Measurements from ENCODE around the gene AQP3. TPM values are rescaled to one million over a fixed set of nuclear protein-coding genes. Genes with fewer than 3 reads are reported as not detected.
"Not testable (repeated sequence)": the region's sequence is repeated elsewhere in the genome, so short reads cannot be mapped to it uniquely, and the experiment has no call there.

The AQP3 gene
- total and polyA plus RNA-seq, 2 donors (not counting 1 experiment from before 2014, with no cell fraction given) = 3.2 to 16.2 TPM

GRCh38 chr9:33455945-33456344, 8.6 kb upstream of the AQP3 start:
- DNase-seq (ENCODE audit: low read depth in 2 of 2) = no peak
- H3K9me3 ChIP-seq (ENCODE audit: control insufficient read depth, insufficient read depth, low read depth, low read length) = no peaks in the 10 kb centered on the region
- H3K27me3 ChIP-seq (ENCODE audit: control insufficient read depth, insufficient read depth, low read length) = no peaks in the 10 kb centered on the region
- no peak overlapping the region for H2AFZ ChIP-seq (ENCODE audit: low read length)
- H3K36me3 ChIP-seq (ENCODE audit: control insufficient read depth, insufficient read depth, low read length) = no peaks in the 10 kb centered on the region
- no peak overlapping the region for H3K27ac ChIP-seq (ENCODE audit: insufficient read depth, low read length)
- no peak overlapping the region for H3K9ac ChIP-seq (ENCODE audit: insufficient read depth, low read length)
- peaks cover 2% of the 10 kb centered on the region for H3K4me1 ChIP-seq (ENCODE audit: control insufficient read depth, extremely low read depth, insufficient read depth, low read length)
- no peak overlapping the region for H3K4me3 ChIP-seq (replicated peaks in 1 of 4; ENCODE audit: control extremely low read depth in 1 of 4, insufficient read depth in 1 of 4, low read depth in 3 of 4, low read length in 4 of 4)
- no peak overlapping the region for H3K4me2 ChIP-seq (ENCODE audit: extremely low read depth, insufficient read depth, low read length)
- no peaks in the 10 kb centered on the region for H3K79me2 ChIP-seq (ENCODE audit: control insufficient read depth, insufficient read depth, low read length)
- TF ChIP-seq EZH2 (IDR thresholded peaks at IDR 0.05; ENCODE audit: low read length, missing control alignments) (no peak), CTCF (conservative IDR thresholded peaks at IDR 0.05 in 1 of 2, IDR thresholded peaks at IDR 0.05 in 1 of 2; ENCODE audit: low read depth in 1 of 2, low read length in 2 of 2) (no peak)
- no peaks in the 10 kb centered on the region for H4K20me1 ChIP-seq (ENCODE audit: control insufficient read depth, extremely low read depth, insufficient read depth, low read length)

- not testable (repeated sequence) for H2AFZ ChIP-seq (ENCODE audit: low read length); H4K20me1 ChIP-seq (ENCODE audit: control insufficient read depth, extremely low read depth, insufficient read depth, low read length); H3K4me1 ChIP-seq (ENCODE audit: control insufficient read depth, extremely low read depth, insufficient read depth, low read length); H3K4me3 ChIP-seq (replicated peaks in 1 of 4; ENCODE audit: control extremely low read depth in 1 of 4, insufficient read depth in 1 of 4, low read depth in 3 of 4, low read length in 4 of 4); H3K79me2 ChIP-seq (ENCODE audit: control insufficient read depth, insufficient read depth, low read length); H3K36me3 ChIP-seq (ENCODE audit: control insufficient read depth, insufficient read depth, low read length); H3K27ac ChIP-seq (ENCODE audit: insufficient read depth, low read length); H3K9me3 ChIP-seq (ENCODE audit: control insufficient read depth, insufficient read depth, low read depth, low read length); DNase-seq (ENCODE audit: low read depth in 2 of 2); H3K9ac ChIP-seq (ENCODE audit: insufficient read depth, low read length); H3K27me3 ChIP-seq (ENCODE audit: control insufficient read depth, insufficient read depth, low read length); H3K4me2 ChIP-seq (ENCODE audit: extremely low read depth, insufficient read depth, low read length)
Measured at GRCh38 chr9:33455456-33455855, 8.1 kb upstream of the AQP3 start.

GRCh38 chr9:33454661-33455026, 7.3 kb upstream of the AQP3 start:
- H3K9me3 ChIP-seq (ENCODE audit: control insufficient read depth, insufficient read depth, low read depth, low read length); H4K20me1 ChIP-seq (ENCODE audit: control insufficient read depth, extremely low read depth, insufficient read depth, low read length); H3K79me2 ChIP-seq (ENCODE audit: control insufficient read depth, insufficient read depth, low read length); H2AFZ ChIP-seq (ENCODE audit: low read length); H3K27ac ChIP-seq (ENCODE audit: insufficient read depth, low read length); H3K9ac ChIP-seq (ENCODE audit: insufficient read depth, low read length); H3K4me1 ChIP-seq (ENCODE audit: control insufficient read depth, extremely low read depth, insufficient read depth, low read length); H3K27me3 ChIP-seq (ENCODE audit: control insufficient read depth, insufficient read depth, low read length); DNase-seq (ENCODE audit: low read depth in 2 of 2); H3K4me2 ChIP-seq (ENCODE audit: extremely low read depth, insufficient read depth, low read length); H3K36me3 ChIP-seq (ENCODE audit: control insufficient read depth, insufficient read depth, low read length); H3K4me3 ChIP-seq (replicated peaks in 1 of 4; ENCODE audit: control extremely low read depth in 1 of 4, insufficient read depth in 1 of 4, low read depth in 3 of 4, low read length in 4 of 4): not testable (repeated sequence)

GRCh38 chr9:33453999-33454660, 6.7 kb upstream of the AQP3 start:
- DNase-seq (ENCODE audit: low read depth in 2 of 2) = no peak
- H3K36me3 ChIP-seq (ENCODE audit: control insufficient read depth, insufficient read depth, low read length) = no peaks in the 10 kb centered on the region
- H3K9me3 ChIP-seq (ENCODE audit: control insufficient read depth, insufficient read depth, low read depth, low read length) = no peaks in the 10 kb centered on the region
- no peak overlapping the region for H3K4me3 ChIP-seq (replicated peaks in 1 of 4; ENCODE audit: control extremely low read depth in 1 of 4, insufficient read depth in 1 of 4, low read depth in 3 of 4, low read length in 4 of 4)
- no peak overlapping the region for H2AFZ ChIP-seq (ENCODE audit: low read length)
- H3K9ac ChIP-seq (ENCODE audit: insufficient read depth, low read length) = no peak overlapping the region
- TF ChIP-seq CTCF (conservative IDR thresholded peaks at IDR 0.05 in 1 of 2, IDR thresholded peaks at IDR 0.05 in 1 of 2; ENCODE audit: low read depth in 1 of 2, low read length in 2 of 2) = no peak
- no peak overlapping the region for H3K4me2 ChIP-seq (ENCODE audit: extremely low read depth, insufficient read depth, low read length)
- no peaks in the 10 kb centered on the region for H3K79me2 ChIP-seq (ENCODE audit: control insufficient read depth, insufficient read depth, low read length)
- no peak overlapping the region for H3K27ac ChIP-seq (ENCODE audit: insufficient read depth, low read length)
- no peaks in the 10 kb centered on the region for H4K20me1 ChIP-seq (ENCODE audit: control insufficient read depth, extremely low read depth, insufficient read depth, low read length)
- H3K27me3 ChIP-seq (ENCODE audit: control insufficient read depth, insufficient read depth, low read length) = no peaks in the 10 kb centered on the region
- H3K4me1 ChIP-seq (ENCODE audit: control insufficient read depth, extremely low read depth, insufficient read depth, low read length) = peaks cover 2% of the 10 kb centered on the region
